Liver (tissue), 3 donors: ENCODE results near the gene SP140.

Source experiments
- CTCF ChIP-seq: fragments of 150-350 bp; IDR thresholded peaks from 2 replicates; pipeline ENCODE4 v1.5.1; 2017; ENCODE audit warnings: improper control_type of control experiment, low read depth, low read length; ENCODE audit not compliant: missing input control
- EGR1 ChIP-seq, 2 donors: IDR thresholded peaks; 2 replicates each; pipeline ENCODE4 v1.6.1; 2016 to 2018; ENCODE audit warnings: antibody characterized with exemption in 2 of 2, low read depth in 2 of 2
- GABPA ChIP-seq, 2 donors: IDR thresholded peaks in 1 of 2; conservative IDR thresholded peaks in 1 of 2; 2 replicates each; pipeline ENCODE4 v1.6.1; 2016; ENCODE audit warnings: antibody characterized with exemption in 2 of 2, mild to moderate bottlenecking in 1 of 2, moderate library complexity in 1 of 2
- HNF4A ChIP-seq, 2 donors: conservative IDR thresholded peaks; 2 replicates each; pipeline ENCODE4 v1.6.1; 2016; ENCODE audit warnings: antibody characterized with exemption in 2 of 2, mild to moderate bottlenecking in 2 of 2
- HNF4G ChIP-seq: IDR thresholded peaks from 2 replicates; pipeline ENCODE4 v1.6.1; 2016; ENCODE audit warnings: antibody characterized with exemption
- JUND ChIP-seq, 2 donors: IDR thresholded peaks; 2 replicates each; pipeline ENCODE4 v1.6.1; 2016; ENCODE audit warnings: antibody characterized with exemption in 2 of 2
- MAX ChIP-seq: IDR thresholded peaks from 2 replicates; pipeline ENCODE4 v1.6.1; 2016; ENCODE audit warnings: antibody characterized with exemption
- RAD21 ChIP-seq, 2 donors: IDR thresholded peaks; 2 replicates each; pipeline ENCODE4 v1.6.1; 2016; ENCODE audit warnings: antibody characterized with exemption in 2 of 2, mild to moderate bottlenecking in 2 of 2
- REST ChIP-seq: IDR thresholded peaks from 2 replicates; pipeline ENCODE4 v1.6.1; 2016; ENCODE audit warnings: antibody characterized with exemption, mild to moderate bottlenecking
- RXRA ChIP-seq, 2 donors: IDR thresholded peaks; 2 replicates each; pipeline ENCODE4 v1.6.1; 2017 to 2018; ENCODE audit warnings: antibody characterized with exemption in 2 of 2, mild to moderate bottlenecking in 1 of 2
- SP1 ChIP-seq: IDR thresholded peaks from 2 replicates; pipeline ENCODE4 v1.6.1; 2018; ENCODE audit warnings: antibody characterized with exemption, mild to moderate bottlenecking
- TAF1 ChIP-seq: conservative IDR thresholded peaks from 2 replicates; pipeline ENCODE4 v1.6.1; 2016; ENCODE audit warnings: antibody characterized with exemption, mild to moderate bottlenecking
- YY1 ChIP-seq: IDR thresholded peaks from 2 replicates; pipeline ENCODE4 v1.6.1; 2016; ENCODE audit warnings: antibody characterized with exemption, mild to moderate bottlenecking
- TF ChIP-seq, protein P1 (sequence below): IDR thresholded peaks from 2 replicates; pipeline ENCODE4 v1.6.1; 2016; ENCODE audit warnings: antibody characterized with exemption
- donor health status: healthy.
- donor health status: healthy.

- TF ChIP-seq CTCF: no peak
- TF ChIP-seq, protein P1, sequence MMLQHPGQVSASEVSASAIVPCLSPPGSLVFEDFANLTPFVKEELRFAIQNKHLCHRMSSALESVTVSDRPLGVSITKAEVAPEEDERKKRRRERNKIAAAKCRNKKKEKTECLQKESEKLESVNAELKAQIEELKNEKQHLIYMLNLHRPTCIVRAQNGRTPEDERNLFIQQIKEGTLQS: no peak
- no peak for TF ChIP-seq JUND (IDR thresholded peaks at IDR 0.05)
- no peak for TF ChIP-seq TAF1
- no peak for TF ChIP-seq REST
- TF ChIP-seq HNF4G: no peak
- TF ChIP-seq RXRA (IDR thresholded peaks at IDR 0.05): no peak
- TF ChIP-seq MAX: no peak
- no peak for TF ChIP-seq GABPA (IDR thresholded peaks at IDR 0.05 in 1 of 2, conservative IDR thresholded peaks at IDR 0.05 in 1 of 2)
- no peak for TF ChIP-seq SP1
- TF ChIP-seq EGR1 (IDR thresholded peaks at IDR 0.05; ENCODE audit: low read depth in 2 of 2): no peak
- no peak for TF ChIP-seq YY1
- TF ChIP-seq RAD21 (IDR thresholded peaks at IDR 0.05): no peak
- no peak for TF ChIP-seq HNF4A (conservative IDR thresholded peaks at IDR 0.05)
These were observed 80.1 kb downstream of the SP140 start for GRCh38 chr2:230305416-230306275.
